Activated CD8-positive, alpha-beta T cell treated with anti-CD3 and anti-CD28 coated beads, Interleukin-2, amount 10 ng/mL, durations not matched to agents 7 days and 5 days (primary cell): ENCODE data around the gene PTH. TPM values are rescaled to one million over a fixed set of nuclear protein-coding genes. Genes with fewer than 3 reads are reported as not detected.

Source experiments
- ATAC-seq: fragments of 150-1000 bp; cut with Tn5 transposase; one replicate; pipeline ENCODE4 v1.10.0; 2021; ENCODE audit warnings: moderate library complexity
- CTCF ChIA-PET: fragments of 350-600 bp; sonication (Branson Sonifier 250); formaldehyde crosslinking; loops from one replicate; lab custom pipeline; 2021; ENCODE audit warnings: antibody characterized with exemption; lab: Charles Lee
- POLR2A ChIA-PET: fragments of 350-600 bp; sonication (Branson Sonifier 250); formaldehyde crosslinking; loops from one replicate; lab custom pipeline; 2021; ENCODE audit warnings: antibody characterized with exemption; lab: Charles Lee
- DNase-seq: peaks from one replicate; pipeline ENCODE4 v3.0.0-alpha.2; 2020
- H3K27ac Mint-ChIP-seq: one replicate; pipeline ENCODE4 v1.8.0; 2021; ENCODE audit warnings: mild to moderate bottlenecking, mixed read lengths
- H3K27me3 Mint-ChIP-seq: one replicate; pipeline ENCODE4 v1.8.0; 2021; ENCODE audit warnings: low read depth, mixed read lengths
- H3K36me3 Mint-ChIP-seq: one replicate; pipeline ENCODE4 v1.8.0; 2021; ENCODE audit warnings: low read depth, mixed read lengths
- H3K4me1 Mint-ChIP-seq: one replicate; pipeline ENCODE4 v1.8.0; 2021; ENCODE audit warnings: low read depth, mixed read lengths
- H3K4me3 Mint-ChIP-seq: one replicate; pipeline ENCODE4 v1.8.0; 2021; ENCODE audit warnings: mild to moderate bottlenecking, mixed read lengths
- H3K9me3 Mint-ChIP-seq: one replicate; pipeline ENCODE4 v1.8.0; 2022; ENCODE audit warnings: mixed read lengths; ENCODE audit not compliant: insufficient read depth
- total RNA-seq, 2 experiments: library from RNA; stranded (reverse); gene quantifications; one replicate each; pipeline ENCODE4 v1.2.3, GENCODE V29; 2021

The PTH gene
- total RNA-seq, 2 experiments from 2014 or later = not detected

GRCh38 chr11:13448876-13449275 lies 46.9 kb downstream of the PTH start:
- Mint-ChIP-seq H3K9me3 (peaks cover 8% of the 10 kb centered on the region), H3K27me3 (no peaks in the 10 kb centered on the region), H3K27ac (no peak overlapping the region), H3K36me3 (peaks cover 12% of the 10 kb centered on the region), H3K4me1 (peaks cover 34% of the 10 kb centered on the region), H3K4me3 (no peak overlapping the region)
- CTCF ChIA-PET = no interaction called here
- ATAC-seq = no peak
- DNase-seq = no peak
- POLR2A ChIA-PET = no interaction called here

- peaks cover 27% of the 10 kb centered on the region for H3K4me1 Mint-ChIP-seq
- H3K27me3 Mint-ChIP-seq = no peaks in the 10 kb centered on the region
- CTCF ChIA-PET = interaction anchor here (1.0 kb wide), 1 partner anchor 18 kb away, joined by 3 read pairs; no protein-coding TSS in a partner anchor
Observed at GRCh38 chr11:13446444-13446843, 49.4 kb downstream of the PTH start.

GRCh38 chr11:13445588-13445987 lies 50.2 kb downstream of the PTH start:
- DNase-seq (no peak), ATAC-seq (no peak)
- H3K4me1 Mint-ChIP-seq = peaks cover 18% of the 10 kb centered on the region
- POLR2A ChIA-PET = no interaction called here
- no peaks in the 10 kb centered on the region for H3K27me3 Mint-ChIP-seq
- CTCF ChIA-PET = interaction anchor here (1.0 kb wide), 1 partner anchor 19 kb away, joined by 3 read pairs; no protein-coding TSS in a partner anchor
- peaks cover 3% of the 10 kb centered on the region for H3K36me3 Mint-ChIP-seq
- H3K4me3 Mint-ChIP-seq = no peak overlapping the region
- peaks cover 4% of the 10 kb centered on the region for H3K9me3 Mint-ChIP-seq
- no peak overlapping the region for H3K27ac Mint-ChIP-seq

More at GRCh38 chr11:13446444-13446843, 49.4 kb downstream of the PTH start:
- Mint-ChIP-seq H3K27ac (no peak overlapping the region), H3K9me3 (peaks cover 4% of the 10 kb centered on the region), H3K36me3 (peaks cover 3% of the 10 kb centered on the region), H3K4me3 (no peak overlapping the region)
- ATAC-seq (no peak), DNase-seq (no peak)
- POLR2A ChIA-PET = no interaction called here

Other genes with a start within 250 kb of the PTH start
- 10 to 100 TPM; 41.1 to 53.5 TPM for gene BMAL1, start 218.2 kb downstream of the PTH start, total RNA-seq
- gene BTBD10, start 32.8 kb downstream of the PTH start, total RNA-seq = 10 to 100 TPM; 25.7 to 26.2 TPM
- gene FAR1, start 172.7 kb upstream of the PTH start, total RNA-seq = 10 to 100 TPM; 65.3 to 65.8 TPM